Inflammatory macrophage treated with lipopolysaccharide for 4 hours (primary cell): ENCODE data around the gene CA10.
A peak's percentile ranks its signal among the peaks of the same experiment; 100 is the strongest.

Source experiments
- DNase-seq: peaks from one replicate; pipeline ENCODE4 v3.0.0-alpha.2; 2020

The CA10 gene

GRCh38 chr17:51813140-51813783 is 345.3 kb downstream of the CA10 start:
- DNase-seq: no peak

- DNase-seq: no peak
These were observed 351.1 kb downstream of the CA10 start for GRCh38 chr17:51807460-51807859.

- no peak for DNase-seq
These were observed 352.7 kb downstream of the CA10 start for GRCh38 chr17:51805765-51806164.

GRCh38 chr17:51805185-51805584 is 353.3 kb downstream of the CA10 start:
- no peak for DNase-seq

GRCh38 chr17:51803161-51803560 is 355.4 kb downstream of the CA10 start:
- no peak for DNase-seq

- DNase-seq: no peak
These were observed 356.0 kb downstream of the CA10 start for GRCh38 chr17:51802544-51802943.

GRCh38 chr17:51801626-51802025 is 356.9 kb downstream of the CA10 start:
- no peak for DNase-seq

GRCh38 chr17:51799981-51800380 is 358.5 kb downstream of the CA10 start:
- DNase-seq: no peak

- DNase-seq: no peak
These were observed 359.3 kb downstream of the CA10 start for GRCh38 chr17:51799240-51799639.

GRCh38 chr17:51797150-51797549 is 361.4 kb downstream of the CA10 start:
- DNase-seq: no peak

- DNase-seq: no peak
These were observed 362.5 kb downstream of the CA10 start for GRCh38 chr17:51796026-51796425.

GRCh38 chr17:51795401-51795800 is 363.1 kb downstream of the CA10 start:
- DNase-seq: no peak

- no peak for DNase-seq
These were observed 364.0 kb downstream of the CA10 start for GRCh38 chr17:51794466-51794865.

GRCh38 chr17:51793686-51794085 is 364.8 kb downstream of the CA10 start:
- DNase-seq: no peak

- DNase-seq: no peak
These were observed 379.7 kb downstream of the CA10 start for GRCh38 chr17:51778842-51779241.

- no peak for DNase-seq
These were observed 388.3 kb downstream of the CA10 start for GRCh38 chr17:51770027-51770759.

- no peak for DNase-seq
These were observed 389.3 kb downstream of the CA10 start for GRCh38 chr17:51769231-51769630.

GRCh38 chr17:51768706-51769105 is 389.8 kb downstream of the CA10 start:
- DNase-seq: no peak

GRCh38 chr17:51767287-51767686 is 391.2 kb downstream of the CA10 start:
- no peak for DNase-seq

GRCh38 chr17:51765282-51766135 is 393.0 kb downstream of the CA10 start:
- no peak for DNase-seq

- peak; percentile 45 for DNase-seq
These were observed 394.0 kb downstream of the CA10 start for GRCh38 chr17:51764387-51764971.

GRCh38 chr17:51763058-51763457 is 395.5 kb downstream of the CA10 start:
- no peak for DNase-seq

GRCh38 chr17:51761105-51761504 is 397.4 kb downstream of the CA10 start:
- no peak for DNase-seq
